Measurements from ENCODE around the gene C8B. TPM values are rescaled to one million over a fixed set of nuclear protein-coding genes. Genes with fewer than 3 reads are reported as not detected.

The C8B gene
- polyA plus RNA-seq, 6 donors from 2014 or later: not detected

GRCh38 chr1:56965191-56965590, 624 bp downstream of the C8B start:
- ATAC-seq (ENCODE audit: low read depth in 2 of 2): no peak
- Mint-ChIP-seq H3K27ac (no peak overlapping the region), H3K4me1 (no peaks in the 10 kb centered on the region), H3K4me3 (peak overlapping the region in 1 of 8 donors; percentile 1), H3K27me3 (peaks cover 0 to 3% (median 0%) of the 10 kb centered on the region in 3 donors), H3K36me3 (no peaks in the 10 kb centered on the region), H3K9me3 (peaks cover 0 to 10% (median 0%) of the 10 kb centered on the region in 7 donors)
- no peak for DNase-seq

DNA sequence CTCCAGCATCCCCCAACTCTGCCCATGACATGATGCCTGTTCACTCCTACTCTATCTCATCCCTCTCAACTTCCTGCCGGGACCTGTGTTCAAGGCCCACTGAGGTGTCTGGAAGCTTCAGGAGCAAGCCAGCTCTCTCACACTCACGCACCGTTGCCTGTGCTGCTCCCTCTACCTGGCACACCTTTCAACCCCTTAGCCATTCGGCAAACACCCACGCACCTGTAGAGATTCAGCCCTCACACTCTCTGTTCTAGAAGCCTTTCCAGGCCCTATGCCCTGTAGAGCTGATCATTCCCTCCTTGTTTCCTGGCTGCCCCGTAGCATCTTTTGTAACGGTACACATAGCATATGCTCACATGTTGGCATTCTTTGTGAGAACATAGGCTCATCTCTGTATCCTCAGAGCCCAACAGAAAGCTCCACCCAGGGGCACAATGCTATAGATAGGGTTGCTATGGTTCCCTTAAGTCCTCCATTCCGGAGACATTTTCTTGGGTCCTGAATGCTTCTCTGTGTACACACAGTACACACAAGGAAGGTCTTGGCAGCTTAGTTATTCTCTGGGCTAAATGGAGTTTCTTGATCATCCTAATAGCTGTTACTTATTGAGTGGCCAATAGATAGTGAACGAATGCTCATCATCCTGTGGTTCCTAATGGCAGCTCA, 1.3 kb downstream of the C8B start:
- peaks cover 0 to 8% (median 0%) of the 10 kb centered on the region in 7 donors for H3K9me3 Mint-ChIP-seq
- peaks cover 0 to 3% (median 0%) of the 10 kb centered on the region in 3 donors for H3K27me3 Mint-ChIP-seq
- no peaks in the 10 kb centered on the region for H3K36me3 Mint-ChIP-seq
- no peak for ATAC-seq (ENCODE audit: low read depth in 2 of 2)
- no peak overlapping the region for H3K27ac Mint-ChIP-seq
- DNase-seq: no peak
- no peak overlapping the region for H3K4me3 Mint-ChIP-seq
- H3K4me1 Mint-ChIP-seq: no peaks in the 10 kb centered on the region

- Mint-ChIP-seq H3K4me1 (no peaks in the 10 kb centered on the region), H3K27me3 (peaks cover 0 to 3% (median 0%) of the 10 kb centered on the region in 3 donors), H3K9me3 (peaks cover 0 to 7% (median 0%) of the 10 kb centered on the region in 7 donors), H3K36me3 (no peaks in the 10 kb centered on the region), H3K4me3 (no peak overlapping the region), H3K27ac (no peak overlapping the region)
- DNase-seq (no peak), ATAC-seq (ENCODE audit: low read depth in 2 of 2) (no peak)
Measured at GRCh38 chr1:56963667-56964066, 2.1 kb downstream of the C8B start.

DNA sequence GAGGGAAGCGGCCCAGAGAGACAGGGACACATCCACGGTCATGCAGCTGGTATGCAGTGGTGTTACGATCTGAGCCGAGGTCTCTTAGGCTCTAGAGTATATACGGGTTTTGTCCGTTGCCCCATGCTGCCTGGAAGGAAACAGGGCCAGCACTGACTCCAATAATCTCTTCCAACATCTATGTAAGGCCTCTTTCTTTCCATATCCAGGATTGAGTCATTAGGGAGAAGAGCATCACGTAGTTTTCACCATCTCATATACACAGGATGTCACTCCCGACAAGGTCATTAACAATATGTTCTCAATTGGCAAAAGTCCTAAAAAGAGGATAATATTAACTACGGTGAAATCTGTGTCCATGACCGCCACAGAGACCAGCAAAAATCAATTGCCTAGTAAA, 4.4 kb downstream of the C8B start:
- Mint-ChIP-seq H3K4me1 (no peaks in the 10 kb centered on the region), H3K9me3 (peaks cover 0 to 5% (median 0%) of the 10 kb centered on the region in 7 donors), H3K27me3 (peaks cover 0 to 3% (median 0%) of the 10 kb centered on the region in 3 donors), H3K27ac (no peak overlapping the region), H3K36me3 (no peaks in the 10 kb centered on the region), H3K4me3 (no peak overlapping the region)
- DNase-seq: no peak
- no peak for ATAC-seq (ENCODE audit: low read depth in 2 of 2)

DNA sequence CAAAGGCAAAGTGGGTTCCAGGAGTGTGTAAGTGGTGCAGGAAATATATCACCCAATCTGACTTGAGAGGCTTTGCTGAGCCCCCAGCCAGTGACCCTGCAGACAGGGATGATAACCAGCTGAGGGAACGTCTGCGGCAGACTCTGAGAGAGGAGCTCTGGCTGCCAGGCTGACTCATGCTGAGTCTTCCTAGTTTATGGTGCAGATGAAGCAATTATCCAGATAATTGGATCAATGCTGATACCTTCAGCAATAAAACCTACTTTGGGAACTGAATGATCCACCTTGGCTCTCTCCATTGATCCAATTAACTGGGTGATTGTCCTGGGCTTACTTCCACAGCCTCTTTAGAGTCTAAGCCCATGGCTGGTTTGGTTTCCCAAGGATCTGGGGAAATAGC, 7.3 kb downstream of the C8B start:
- Mint-ChIP-seq H3K4me1 (no peaks in the 10 kb centered on the region), H3K4me3 (no peak overlapping the region), H3K27me3 (peaks cover 0 to 4% (median 3%) of the 10 kb centered on the region in 3 donors), H3K27ac (no peak overlapping the region), H3K9me3 (peaks cover 0 to 3% (median 0%) of the 10 kb centered on the region in 7 donors), H3K36me3 (no peaks in the 10 kb centered on the region)
- no peak for ATAC-seq (ENCODE audit: low read depth in 2 of 2)
- no peak for DNase-seq

DNA sequence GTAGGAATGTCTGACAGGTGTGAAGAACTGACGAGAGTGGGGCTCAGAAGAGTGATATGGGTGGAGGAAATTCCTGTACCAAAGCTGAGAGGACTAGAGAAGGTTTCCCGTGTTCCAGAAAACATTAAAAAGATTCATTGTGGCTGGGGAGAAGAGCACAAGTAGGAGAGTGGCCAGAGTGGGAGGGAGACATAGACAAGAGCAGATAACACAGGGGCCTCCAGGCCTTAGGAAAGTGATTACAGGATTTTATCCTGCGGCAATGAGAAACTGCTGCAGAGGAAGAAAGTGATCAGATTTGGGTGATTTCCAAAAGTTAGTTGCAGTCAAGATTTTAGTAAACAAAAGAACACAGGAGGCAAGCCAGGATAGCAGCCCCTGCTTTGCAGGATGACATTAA, 7.9 kb downstream of the C8B start:
- Mint-ChIP-seq H3K36me3 (no peaks in the 10 kb centered on the region), H3K9me3 (peaks cover 0 to 3% (median 0%) of the 10 kb centered on the region in 7 donors), H3K4me1 (no peaks in the 10 kb centered on the region), H3K4me3 (no peak overlapping the region), H3K27me3 (peaks cover 0 to 4% (median 3%) of the 10 kb centered on the region in 3 donors), H3K27ac (no peak overlapping the region)
- DNase-seq (no peak), ATAC-seq (ENCODE audit: low read depth in 2 of 2) (no peak)

GRCh38 chr1:56954664-56955063, 11.2 kb downstream of the C8B start:
- DNase-seq (no peak), ATAC-seq (ENCODE audit: low read depth in 2 of 2) (no peak)
- H3K9me3 Mint-ChIP-seq: peaks cover 0 to 4% (median 0%) of the 10 kb centered on the region in 7 donors
- no peak overlapping the region for H3K4me3 Mint-ChIP-seq
- H3K36me3 Mint-ChIP-seq: no peaks in the 10 kb centered on the region
- H3K27ac Mint-ChIP-seq: no peak overlapping the region
- no peaks in the 10 kb centered on the region for H3K4me1 Mint-ChIP-seq
- peaks cover 0 to 4% (median 0%) of the 10 kb centered on the region in 3 donors for H3K27me3 Mint-ChIP-seq

- Mint-ChIP-seq H3K9me3 (peaks cover 0 to 4% (median 0%) of the 10 kb centered on the region in 7 donors), H3K27ac (no peak overlapping the region), H3K4me3 (no peak overlapping the region), H3K36me3 (no peaks in the 10 kb centered on the region), H3K27me3 (peaks cover 0 to 4% (median 0%) of the 10 kb centered on the region in 3 donors), H3K4me1 (no peaks in the 10 kb centered on the region)
- DNase-seq (no peak), ATAC-seq (ENCODE audit: low read depth in 2 of 2) (no peak)
Measured at GRCh38 chr1:56953386-56953785, 12.4 kb downstream of the C8B start.

DNA sequence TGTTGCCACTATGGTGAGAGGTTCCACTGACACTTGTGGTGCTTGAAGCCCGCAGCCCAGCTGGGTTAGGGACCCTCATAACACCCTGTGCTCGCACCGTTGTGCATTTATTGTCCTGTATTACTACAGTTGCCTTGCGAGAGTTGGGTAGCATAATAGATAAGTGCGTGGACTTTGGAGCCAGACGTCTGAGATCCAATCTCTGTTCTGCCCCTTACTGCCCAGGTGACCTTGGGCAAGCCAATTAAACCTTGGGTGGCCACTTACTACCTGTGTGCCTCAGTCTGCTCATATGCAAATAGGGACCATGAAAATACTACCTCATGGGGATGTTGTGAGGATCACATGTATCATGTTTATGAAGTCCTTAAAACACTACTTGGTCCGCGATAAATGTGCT, 13.3 kb downstream of the C8B start:
- Mint-ChIP-seq H3K9me3 (peaks cover 0 to 4% (median 0%) of the 10 kb centered on the region in 7 donors), H3K27me3 (peaks cover 0 to 4% (median 0%) of the 10 kb centered on the region in 3 donors), H3K27ac (no peak overlapping the region), H3K36me3 (no peaks in the 10 kb centered on the region), H3K4me1 (no peaks in the 10 kb centered on the region), H3K4me3 (no peak overlapping the region)
- ATAC-seq (ENCODE audit: low read depth in 2 of 2): no peak
- DNase-seq: no peak

DNA sequence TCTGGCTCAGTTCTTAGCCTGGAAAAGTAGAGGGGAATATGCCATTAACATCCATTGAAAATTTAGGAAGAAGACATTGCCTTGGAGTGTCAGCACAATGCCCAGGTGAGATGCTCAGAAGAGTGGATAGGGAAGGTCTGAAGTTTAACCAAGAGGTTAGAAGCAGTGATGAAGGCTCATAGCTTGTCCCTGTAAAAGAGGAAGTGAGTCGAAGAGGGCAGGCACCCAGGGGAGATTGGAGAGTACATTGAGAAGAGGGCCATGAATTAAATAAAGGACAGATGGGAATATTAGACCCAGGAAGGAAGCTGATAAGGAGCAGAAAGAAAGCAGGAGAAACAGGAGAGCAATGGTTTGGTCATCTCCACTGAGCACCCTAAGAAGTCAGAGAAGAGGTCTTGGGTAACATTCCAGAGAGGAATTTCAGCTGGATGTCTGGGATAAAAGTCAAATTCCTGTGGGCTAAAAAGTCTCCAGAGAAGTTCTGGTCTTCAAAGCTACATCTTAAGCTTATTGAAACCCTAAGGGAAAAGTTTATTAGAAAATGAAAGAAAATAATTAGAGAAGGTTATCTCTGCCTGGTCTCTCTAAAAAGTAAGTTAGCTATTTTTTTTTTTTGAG, 17.3 kb downstream of the C8B start:
- peaks cover 0 to 4% (median 0%) of the 10 kb centered on the region in 7 donors for H3K9me3 Mint-ChIP-seq
- no peaks in the 10 kb centered on the region for H3K36me3 Mint-ChIP-seq
- no peak overlapping the region for H3K4me3 Mint-ChIP-seq
- no peak overlapping the region for H3K27ac Mint-ChIP-seq
- no peaks in the 10 kb centered on the region for H3K27me3 Mint-ChIP-seq
- no peak for DNase-seq
- no peak for ATAC-seq (ENCODE audit: low read depth in 2 of 2)
- no peaks in the 10 kb centered on the region for H3K4me1 Mint-ChIP-seq

GRCh38 chr1:56940039-56940438, 25.8 kb downstream of the C8B start:
- DNase-seq (no peak), ATAC-seq (ENCODE audit: low read depth in 2 of 2) (no peak)
- no peak overlapping the region for H3K27ac Mint-ChIP-seq
- no peaks in the 10 kb centered on the region for H3K36me3 Mint-ChIP-seq
- no peaks in the 10 kb centered on the region for H3K4me1 Mint-ChIP-seq
- no peak overlapping the region for H3K4me3 Mint-ChIP-seq
- H3K9me3 Mint-ChIP-seq: peaks cover 0 to 4% (median 0%) of the 10 kb centered on the region in 7 donors
- H3K27me3 Mint-ChIP-seq: peaks cover 0 to 17% (median 0%) of the 10 kb centered on the region in 3 donors

DNA sequence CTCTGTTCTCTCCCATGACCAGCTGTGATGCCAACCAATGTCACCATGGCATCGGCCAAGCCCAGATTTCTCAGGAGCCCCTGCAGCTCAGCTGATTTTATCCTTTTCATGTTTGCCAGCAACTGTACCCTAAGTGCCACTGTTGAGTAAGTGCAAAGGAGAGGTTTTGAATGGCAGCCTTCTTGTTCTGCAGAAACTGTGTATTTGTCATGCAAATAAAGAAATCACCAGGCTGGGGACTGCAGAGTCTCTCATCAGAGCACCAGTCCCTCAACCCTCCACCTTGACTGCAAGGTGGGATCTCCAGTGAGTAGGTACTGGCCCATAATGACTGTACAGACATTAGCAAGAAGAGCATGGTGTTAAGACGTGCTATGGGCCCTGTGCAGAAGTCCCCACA, 26.6 kb downstream of the C8B start:
- DNase-seq: no peak
- H3K36me3 Mint-ChIP-seq: no peaks in the 10 kb centered on the region
- H3K4me3 Mint-ChIP-seq: no peak overlapping the region
- peaks cover 0 to 17% (median 0%) of the 10 kb centered on the region in 3 donors for H3K27me3 Mint-ChIP-seq
- H3K9me3 Mint-ChIP-seq: peaks cover 0 to 4% (median 0%) of the 10 kb centered on the region in 7 donors
- no peaks in the 10 kb centered on the region for H3K4me1 Mint-ChIP-seq
- H3K27ac Mint-ChIP-seq: no peak overlapping the region
- no peak for ATAC-seq (ENCODE audit: low read depth in 2 of 2)

DNA sequence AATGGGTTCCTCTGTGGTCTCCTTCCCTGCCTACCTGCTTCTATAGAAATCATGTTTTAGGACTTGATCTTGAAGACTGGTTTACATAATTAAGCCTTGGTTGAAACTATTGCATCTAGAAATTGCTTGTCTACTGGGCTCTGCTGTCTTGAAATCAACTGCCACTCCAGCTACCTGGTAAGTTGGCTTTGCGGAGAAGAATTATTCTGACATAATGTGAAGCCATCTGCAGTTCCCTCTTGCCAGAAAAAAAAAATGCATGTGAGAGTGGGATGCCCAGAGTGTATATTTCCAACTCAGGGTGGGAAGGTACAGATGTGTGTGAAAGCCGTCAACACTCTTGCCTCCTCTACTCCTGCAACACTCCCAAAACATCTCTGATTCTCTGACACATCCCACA, 27.2 kb downstream of the C8B start:
- peaks cover 0 to 17% (median 1%) of the 10 kb centered on the region in 3 donors for H3K27me3 Mint-ChIP-seq
- H3K4me3 Mint-ChIP-seq: no peak overlapping the region
- H3K27ac Mint-ChIP-seq: no peak overlapping the region
- no peaks in the 10 kb centered on the region for H3K4me1 Mint-ChIP-seq
- H3K9me3 Mint-ChIP-seq: peaks cover 0 to 4% (median 0%) of the 10 kb centered on the region in 7 donors
- H3K36me3 Mint-ChIP-seq: no peaks in the 10 kb centered on the region
- ATAC-seq (ENCODE audit: low read depth in 2 of 2): no peak
- DNase-seq: no peak

- H3K4me3 Mint-ChIP-seq: no peak overlapping the region
- no peak for ATAC-seq (ENCODE audit: low read depth in 2 of 2)
Measured at GRCh38 chr1:56934430-56935060, 31.3 kb downstream of the C8B start.

More at GRCh38 chr1:56934430-56935060, 31.3 kb downstream of the C8B start:
- H3K27ac Mint-ChIP-seq: no peak overlapping the region
- no peaks in the 10 kb centered on the region for H3K36me3 Mint-ChIP-seq
- DNase-seq: no peak
- no peaks in the 10 kb centered on the region for H3K4me1 Mint-ChIP-seq
- peaks cover 0 to 5% (median 4%) of the 10 kb centered on the region in 3 donors for H3K27me3 Mint-ChIP-seq
- peaks cover 0 to 4% (median 3%) of the 10 kb centered on the region in 7 donors for H3K9me3 Mint-ChIP-seq

Data from naive B cell (primary cell).